IPS-20b (cell line): Measurements from ENCODE around the gene CACNA2D1.

Source experiments
- H3K27ac ChIP-seq: one replicate; pipeline ENCODE4 v1.5.1; 2013; ENCODE audit warnings: low read length
- H3K27me3 ChIP-seq: 2 replicates; pipeline ENCODE4 v1.6.1; 2013; ENCODE audit warnings: mild to moderate bottlenecking, low read length, inconsistent platforms; ENCODE audit not compliant: insufficient read depth
- H3K36me3 ChIP-seq: 2 replicates; pipeline ENCODE4 v1.6.1; 2013; ENCODE audit warnings: low read depth, mild to moderate bottlenecking, inconsistent platforms, low read length, moderate library complexity; ENCODE audit not compliant: insufficient read depth
- H3K4me1 ChIP-seq: 2 replicates; pipeline ENCODE4 v1.6.1; 2013; ENCODE audit warnings: mild to moderate bottlenecking, control low read depth, inconsistent platforms, low read length, moderate library complexity; ENCODE audit not compliant: insufficient read depth
- H3K4me3 ChIP-seq: 2 replicates; pipeline ENCODE4 v1.5.1; 2013; ENCODE audit warnings: mild to moderate bottlenecking, low read length, inconsistent platforms
- H3K9ac ChIP-seq: 2 replicates; pipeline ENCODE4 v1.6.1; 2013; ENCODE audit warnings: low read depth, mild to moderate bottlenecking, inconsistent platforms, low read length, moderate library complexity
- H3K9me3 ChIP-seq: 2 replicates; pipeline ENCODE4 v1.6.1; 2013; ENCODE audit warnings: mild to moderate bottlenecking, low read depth, low read length, inconsistent platforms; ENCODE audit not compliant: insufficient read depth

CACNA2D1 gene

GRCh38 chr7:82360591-82361368 is 82.8 kb downstream of the CACNA2D1 start:
- no peaks in the 10 kb centered on the region for H3K27me3 ChIP-seq
- no peaks in the 10 kb centered on the region for H3K9me3 ChIP-seq
- no peak overlapping the region for H3K27ac ChIP-seq
- no peak overlapping the region for H3K9ac ChIP-seq
- H3K4me3 ChIP-seq = no peak overlapping the region
- H3K4me1 ChIP-seq = peaks cover 20% of the 10 kb centered on the region; the same call in 1 of the 2 replicates
- no peaks in the 10 kb centered on the region for H3K36me3 ChIP-seq

DNA sequence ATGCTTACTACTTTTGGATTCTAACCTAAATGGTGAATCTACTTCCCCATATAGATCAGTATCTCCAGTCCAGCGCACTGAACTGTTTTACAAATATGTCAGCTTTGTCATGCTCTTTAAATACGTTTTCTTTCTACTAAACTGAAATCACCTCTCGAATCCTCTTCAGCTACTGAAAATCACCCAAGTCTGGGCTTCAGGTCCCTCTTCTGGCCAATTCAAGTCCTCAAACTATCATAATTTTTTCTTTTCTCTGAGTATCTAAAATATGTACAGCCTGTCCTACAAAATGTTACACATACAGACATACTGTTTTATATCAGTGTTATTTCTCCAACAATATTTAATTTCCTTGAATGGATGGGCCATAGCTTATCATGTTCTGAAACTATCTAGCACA is 84.2 kb downstream of the CACNA2D1 start:
- H3K36me3 ChIP-seq = no peaks in the 10 kb centered on the region
- H3K4me3 ChIP-seq = no peak overlapping the region
- H3K27ac ChIP-seq = no peak overlapping the region
- H3K9ac ChIP-seq = no peak overlapping the region
- H3K27me3 ChIP-seq = no peaks in the 10 kb centered on the region
- no peaks in the 10 kb centered on the region for H3K9me3 ChIP-seq
- H3K4me1 ChIP-seq = peaks cover 20% of the 10 kb centered on the region; the same call in 1 of the 2 replicates

DNA sequence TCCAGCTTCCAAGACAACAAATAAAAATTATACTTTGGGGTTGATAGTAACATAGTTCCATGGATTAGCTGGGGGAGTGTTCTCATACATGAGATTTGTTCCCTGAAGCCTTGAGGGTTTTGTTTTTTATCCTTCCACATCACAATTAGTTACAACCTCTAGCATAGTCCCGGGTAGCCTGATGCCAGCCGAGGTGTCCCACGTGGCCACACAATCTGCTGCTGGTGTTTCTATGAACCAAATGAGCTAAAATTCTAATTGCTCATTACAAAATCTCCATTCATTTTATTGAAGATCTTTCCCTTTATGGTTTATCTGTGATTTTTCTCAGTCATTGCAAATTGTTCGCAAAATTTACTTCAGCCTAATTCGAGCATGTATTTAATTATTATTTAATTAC is 84.7 kb downstream of the CACNA2D1 start:
- H3K9me3 ChIP-seq = no peaks in the 10 kb centered on the region
- no peaks in the 10 kb centered on the region for H3K36me3 ChIP-seq
- H3K27ac ChIP-seq = no peak overlapping the region
- H3K4me1 ChIP-seq = peaks cover 20% of the 10 kb centered on the region; the same call in 1 of the 2 replicates
- no peak overlapping the region for H3K4me3 ChIP-seq
- no peak overlapping the region for H3K9ac ChIP-seq
- no peaks in the 10 kb centered on the region for H3K27me3 ChIP-seq

DNA sequence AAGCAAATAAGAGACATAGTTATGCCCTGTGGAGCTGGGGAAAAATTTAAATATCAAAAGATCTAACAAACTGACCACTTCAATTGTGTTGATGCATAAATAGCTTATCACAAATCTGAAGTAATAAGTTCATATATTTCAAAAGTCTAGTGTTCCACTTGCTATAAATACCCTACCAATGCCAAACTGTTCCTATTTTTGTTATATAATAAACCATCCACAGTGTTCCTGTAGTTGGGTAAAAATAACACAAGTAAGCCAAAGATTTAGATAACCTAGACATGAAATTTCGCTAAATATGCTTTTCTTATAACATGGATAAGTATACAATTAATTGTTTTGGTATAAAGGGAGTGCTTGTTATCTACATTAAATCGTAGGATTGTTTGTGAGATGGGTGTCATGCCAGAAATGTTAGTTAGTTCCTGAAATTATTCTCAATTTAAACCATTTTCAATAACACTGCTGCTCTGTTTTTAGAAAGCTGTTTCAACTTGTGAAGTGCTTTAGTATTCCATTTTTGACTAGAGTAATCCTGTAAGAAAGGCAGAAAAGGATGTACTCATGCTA is 85.5 kb downstream of the CACNA2D1 start:
- H3K4me3 ChIP-seq = no peak overlapping the region
- H3K9ac ChIP-seq = no peak overlapping the region
- no peaks in the 10 kb centered on the region for H3K36me3 ChIP-seq
- no peak overlapping the region for H3K27ac ChIP-seq
- no peaks in the 10 kb centered on the region for H3K9me3 ChIP-seq
- no peaks in the 10 kb centered on the region for H3K27me3 ChIP-seq
- peaks cover 20% of the 10 kb centered on the region; the same call in 1 of the 2 replicates for H3K4me1 ChIP-seq

DNA sequence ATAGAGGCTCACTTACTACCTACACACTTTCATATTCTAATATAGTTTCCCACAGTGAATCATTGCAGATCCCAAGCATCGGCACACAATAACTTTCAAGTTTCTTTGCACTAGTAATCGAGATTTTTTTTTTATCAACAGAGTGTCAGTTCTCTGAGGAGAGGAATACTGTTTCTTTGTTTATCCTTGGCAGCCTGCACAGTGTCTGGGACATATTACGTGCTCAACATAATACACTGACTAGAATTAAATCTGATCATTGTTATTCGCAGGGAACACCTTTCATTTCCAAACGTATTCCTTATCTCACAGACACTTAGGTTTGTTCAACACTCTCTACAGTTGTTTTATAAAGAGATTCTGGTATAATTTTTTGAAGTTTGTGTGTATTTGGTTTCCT is 95.3 kb downstream of the CACNA2D1 start:
- Histone ChIP-seq H3K9me3 (no peaks in the 10 kb centered on the region), H3K4me3 (no peak overlapping the region), H3K4me1 (no peaks in the 10 kb centered on the region), H3K36me3 (peaks cover 9% of the 10 kb centered on the region; the same call in 1 of the 2 replicates), H3K27me3 (no peaks in the 10 kb centered on the region), H3K27ac (no peak overlapping the region), H3K9ac (no peak overlapping the region)

GRCh38 chr7:82347808-82348207 is 95.8 kb downstream of the CACNA2D1 start:
- H3K36me3 ChIP-seq = peaks cover 9% of the 10 kb centered on the region; the same call in 1 of the 2 replicates
- H3K9me3 ChIP-seq = no peaks in the 10 kb centered on the region
- no peak overlapping the region for H3K4me3 ChIP-seq
- no peaks in the 10 kb centered on the region for H3K4me1 ChIP-seq
- no peaks in the 10 kb centered on the region for H3K27me3 ChIP-seq
- no peak overlapping the region for H3K9ac ChIP-seq
- no peak overlapping the region for H3K27ac ChIP-seq

DNA sequence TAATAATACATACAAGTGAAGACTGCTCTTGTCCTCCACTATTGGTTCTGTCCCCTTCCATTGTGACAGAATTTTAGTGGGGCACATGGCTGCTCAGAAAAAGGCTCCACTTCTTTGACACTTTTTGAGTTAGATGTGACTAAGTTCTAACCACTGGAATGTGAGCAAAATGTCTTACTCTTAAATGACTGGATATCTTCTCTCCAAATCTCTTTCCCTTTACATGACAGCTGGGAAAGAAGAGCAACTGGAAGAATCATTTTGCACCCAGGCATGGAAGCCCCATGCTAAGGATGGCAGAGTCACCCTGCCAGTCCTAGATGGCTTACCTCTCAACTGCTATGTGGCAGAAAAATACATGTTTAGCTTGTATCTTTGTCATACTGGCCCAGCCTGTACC is 97.7 kb downstream of the CACNA2D1 start:
- no peaks in the 10 kb centered on the region for H3K27me3 ChIP-seq
- no peak overlapping the region for H3K4me3 ChIP-seq
- H3K4me1 ChIP-seq = no peaks in the 10 kb centered on the region
- H3K27ac ChIP-seq = no peak overlapping the region
- H3K9ac ChIP-seq = no peak overlapping the region
- H3K36me3 ChIP-seq = peaks cover 9% of the 10 kb centered on the region; the same call in 1 of the 2 replicates
- no peaks in the 10 kb centered on the region for H3K9me3 ChIP-seq

DNA sequence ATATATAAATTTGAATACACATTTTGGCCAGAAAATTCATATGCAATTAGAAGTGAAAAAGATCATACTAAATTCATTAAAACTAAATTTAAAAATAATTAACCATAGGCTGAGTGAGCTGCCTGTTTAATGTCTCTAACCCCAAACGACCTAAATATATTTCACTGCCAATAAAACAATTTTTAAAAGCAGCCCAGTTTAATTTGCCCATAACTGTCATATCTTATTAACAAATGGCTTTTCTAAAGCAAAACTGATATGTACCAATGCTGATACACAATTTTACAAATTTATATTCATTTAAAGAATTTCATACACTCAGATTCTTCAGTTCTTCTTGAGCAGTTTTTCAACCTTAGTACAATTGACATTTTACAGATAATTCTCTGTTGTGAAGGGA is 99.9 kb downstream of the CACNA2D1 start:
- no peaks in the 10 kb centered on the region for H3K27me3 ChIP-seq

DNA sequence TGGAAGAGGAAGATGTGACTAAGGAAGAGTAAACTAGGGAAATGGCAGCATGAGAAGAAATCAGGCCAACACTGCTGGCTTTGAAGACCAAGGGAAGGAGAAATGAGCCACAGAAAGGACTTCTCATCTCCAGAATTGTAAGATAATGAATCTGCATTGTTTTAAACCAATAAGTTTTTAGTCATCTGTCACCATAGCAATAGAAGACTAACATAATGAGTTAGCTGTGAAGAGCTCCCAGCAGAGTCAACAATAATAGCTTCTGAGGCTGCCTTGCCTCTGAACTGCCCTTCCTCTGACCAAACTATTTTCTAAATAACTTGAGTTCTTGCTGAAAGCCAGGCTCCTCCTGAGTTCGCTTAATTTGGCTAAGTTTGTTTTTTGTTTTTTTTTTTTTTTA is 103.6 kb downstream of the CACNA2D1 start:
- no peak overlapping the region for H3K9ac ChIP-seq
- no peak overlapping the region for H3K27ac ChIP-seq
- peaks cover under 1% of the 10 kb centered on the region; the same call in 1 of the 2 replicates for H3K36me3 ChIP-seq
- H3K9me3 ChIP-seq = no peaks in the 10 kb centered on the region
- no peak overlapping the region for H3K4me3 ChIP-seq
- H3K27me3 ChIP-seq = no peaks in the 10 kb centered on the region
- H3K4me1 ChIP-seq = peaks cover 5% of the 10 kb centered on the region; the same call in 1 of the 2 replicates

More for the DNA sequence above, 99.9 kb downstream of the CACNA2D1 start:
- Histone ChIP-seq H3K9me3 (no peaks in the 10 kb centered on the region), H3K27ac (no peak overlapping the region), H3K4me1 (peaks cover 4% of the 10 kb centered on the region; the same call in 1 of the 2 replicates), H3K4me3 (no peak overlapping the region), H3K36me3 (peaks cover 9% of the 10 kb centered on the region; the same call in 1 of the 2 replicates), H3K9ac (no peak overlapping the region)

DNA sequence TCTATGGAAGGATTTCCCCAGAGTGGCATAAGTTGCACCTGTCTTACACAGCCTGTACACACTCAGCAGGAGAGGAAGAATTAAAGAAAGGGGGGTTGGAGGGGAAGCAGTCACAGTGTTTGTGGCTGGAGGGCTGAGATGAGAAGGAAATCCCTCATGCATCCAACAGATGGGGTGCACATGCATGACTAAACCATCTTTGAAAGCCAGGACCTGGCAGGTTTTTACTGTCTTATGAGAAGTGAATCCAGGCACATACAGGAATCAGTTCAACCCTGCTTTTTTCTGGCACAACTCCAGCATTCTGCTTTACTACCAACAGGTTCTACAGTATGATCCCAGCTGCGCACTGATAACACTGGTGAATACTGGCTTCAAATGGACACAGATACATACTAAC is 107.7 kb downstream of the CACNA2D1 start:
- H3K27ac ChIP-seq = no peak overlapping the region
- H3K9me3 ChIP-seq = no peaks in the 10 kb centered on the region
- peaks cover 11% of the 10 kb centered on the region; the same call in 1 of the 2 replicates for H3K4me1 ChIP-seq
- H3K9ac ChIP-seq = no peak overlapping the region
- H3K4me3 ChIP-seq = no peak overlapping the region
- no peaks in the 10 kb centered on the region for H3K27me3 ChIP-seq
- H3K36me3 ChIP-seq = no peaks in the 10 kb centered on the region; the same call in 1 of the 2 replicates

DNA sequence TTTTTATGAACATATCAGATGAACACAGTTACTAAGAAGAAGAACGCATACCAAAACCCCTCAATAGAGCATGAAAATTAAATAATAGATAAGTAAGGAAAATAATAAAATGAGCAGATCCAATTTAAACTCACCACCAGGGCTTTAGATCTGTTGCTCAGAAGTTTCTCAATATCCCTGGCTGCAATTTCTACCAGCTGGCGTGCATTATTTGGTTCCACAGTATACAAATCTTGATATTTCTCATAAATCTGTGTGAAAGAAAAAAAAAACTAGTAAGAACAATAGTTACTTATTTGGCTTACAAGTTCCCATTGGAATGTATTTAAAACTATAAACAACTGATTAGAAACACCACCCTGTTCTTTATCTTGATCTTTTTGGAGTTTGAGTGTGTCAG is 108.6 kb downstream of the CACNA2D1 start:
- no peak overlapping the region for H3K4me3 ChIP-seq
- H3K27ac ChIP-seq = no peak overlapping the region
- no peaks in the 10 kb centered on the region for H3K9me3 ChIP-seq
- no peak overlapping the region for H3K9ac ChIP-seq
- H3K27me3 ChIP-seq = no peaks in the 10 kb centered on the region
- H3K4me1 ChIP-seq = peaks cover 12% of the 10 kb centered on the region; the same call in 1 of the 2 replicates
- no peaks in the 10 kb centered on the region; the same call in 1 of the 2 replicates for H3K36me3 ChIP-seq

DNA sequence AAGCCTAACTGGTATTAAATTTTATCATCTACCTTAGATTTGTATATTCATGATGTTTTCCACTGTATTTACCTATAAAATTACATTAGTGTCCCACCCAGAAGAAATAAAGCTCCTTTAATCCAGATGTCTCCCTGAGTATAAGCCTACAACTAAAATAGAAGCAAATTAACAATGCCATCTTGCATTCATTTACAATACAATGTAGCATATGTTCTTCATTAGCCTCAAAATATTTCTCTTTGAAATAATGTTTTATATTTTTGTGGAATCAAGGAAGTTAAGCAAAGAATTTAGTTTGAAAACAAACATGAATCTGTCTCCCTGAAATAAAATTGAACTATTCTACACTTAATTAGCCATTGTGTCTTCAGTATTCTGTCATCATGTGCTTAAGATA is 112.3 kb downstream of the CACNA2D1 start:
- no peaks in the 10 kb centered on the region for H3K27me3 ChIP-seq
- peaks cover 13% of the 10 kb centered on the region; the same call in 1 of the 2 replicates for H3K4me1 ChIP-seq
- H3K27ac ChIP-seq = no peak overlapping the region
- H3K36me3 ChIP-seq = no peaks in the 10 kb centered on the region; the same call in 1 of the 2 replicates
- no peaks in the 10 kb centered on the region for H3K9me3 ChIP-seq
- no peak overlapping the region for H3K4me3 ChIP-seq
- H3K9ac ChIP-seq = no peak overlapping the region
